WTC11 (cell line): ENCODE measurements around the gene PITPNM3. TPM values are rescaled to one million over a fixed set of nuclear protein-coding genes. Genes with fewer than 3 reads are reported as not detected.

Source experiments
- ATAC-seq: fragments of 200-7000 bp; cut with Tn5 transposase; 2 replicates; pipeline ENCODE4 v1.10.0; 2021; ENCODE audit warnings: mild to moderate bottlenecking, moderate library complexity
- CTCF ChIA-PET: fragments of 300-600 bp; sonication (Branson Sonifier 250); formaldehyde crosslinking; loops from one replicate; lab custom pipeline; 2021; ENCODE audit warnings: antibody characterized with exemption; lab: Charles Lee
- POLR2A ChIA-PET: fragments of 350-600 bp; sonication (Branson Sonifier 250); formaldehyde crosslinking; loops from one replicate; lab custom pipeline; 2021; ENCODE audit warnings: antibody characterized with exemption; lab: Charles Lee
- DNase-seq: peaks from one replicate; pipeline ENCODE4 v3.0.0; 2021; ENCODE audit warnings: low spot score
- H3K27ac Mint-ChIP-seq: 2 replicates; pipeline ENCODE4 v1.8.0; 2021; ENCODE audit warnings: mixed read lengths
- H3K27me3 Mint-ChIP-seq: 2 replicates; pipeline ENCODE4 v1.8.0; 2021; ENCODE audit warnings: low read depth, mild to moderate bottlenecking, moderate library complexity, mixed read lengths
- H3K36me3 Mint-ChIP-seq: 2 replicates; pipeline ENCODE4 v1.8.0; 2021; ENCODE audit warnings: mixed read lengths
- H3K4me1 Mint-ChIP-seq: 2 replicates; pipeline ENCODE4 v1.8.0; 2022; ENCODE audit warnings: mixed read lengths
- H3K4me3 Mint-ChIP-seq: 2 replicates; pipeline ENCODE4 v1.8.0; 2021; ENCODE audit warnings: mild to moderate bottlenecking, moderate library complexity, mixed read lengths
- H3K9me3 Mint-ChIP-seq: 2 replicates; pipeline ENCODE4 v1.8.0; 2021; ENCODE audit warnings: mixed read lengths
- ATF1 ChIP-seq: sonication (generic); formaldehyde crosslinking; IDR thresholded peaks from 2 replicates; pipeline ENCODE4 v1.8.1; 2023; ENCODE audit warnings: mild to moderate bottlenecking, moderate library complexity, missing genetic modification reagents
- ELF4 ChIP-seq: sonication (generic); formaldehyde crosslinking; IDR thresholded peaks from 2 replicates; pipeline ENCODE4 v1.8.1; 2022; ENCODE audit warnings: low read depth, mild to moderate bottlenecking, moderate library complexity, missing genetic modification reagents
- GRHL2 ChIP-seq: fragments of 250-450 bp; sonication (Bioruptor Pico); IDR thresholded peaks from 2 replicates; pipeline ENCODE4 v1.8.0; 2022; ENCODE audit warnings: mild to moderate bottlenecking, moderate library complexity; ENCODE audit not compliant: insufficient replicate concordance, severe bottlenecking
- HMGA2 ChIP-seq: fragments of 250-450 bp; sonication (Bioruptor Pico); IDR thresholded peaks from 2 replicates; pipeline ENCODE4 v1.4.0; 2021; ENCODE audit warnings: mild to moderate bottlenecking, moderate library complexity
- IRF2 ChIP-seq: sonication (generic); formaldehyde crosslinking; IDR thresholded peaks from 2 replicates; pipeline ENCODE4 v1.8.0; 2022; ENCODE audit warnings: low read depth, missing genetic modification reagents, borderline replicate concordance
- JUN ChIP-seq: sonication (generic); formaldehyde crosslinking; IDR thresholded peaks from 2 replicates; pipeline ENCODE4 v1.8.0; 2023; ENCODE audit warnings: mild to moderate bottlenecking, missing genetic modification reagents
- MYBL2 ChIP-seq: sonication (generic); formaldehyde crosslinking; IDR thresholded peaks from 2 replicates; pipeline ENCODE4 v1.8.1; 2023; ENCODE audit warnings: mild to moderate bottlenecking, moderate library complexity, missing genetic modification reagents
- NFE2L1 ChIP-seq: sonication (generic); formaldehyde crosslinking; IDR thresholded peaks from 2 replicates; pipeline ENCODE4 v1.8.1; 2023; ENCODE audit warnings: missing genetic modification reagents
- NFYB ChIP-seq: sonication (generic); formaldehyde crosslinking; conservative IDR thresholded peaks from 2 replicates; pipeline ENCODE4 v1.8.0; 2022; ENCODE audit warnings: low read depth, missing genetic modification reagents
- NR1H2 ChIP-seq: sonication (generic); formaldehyde crosslinking; IDR thresholded peaks from 2 replicates; pipeline ENCODE4 v1.9.0; 2021; ENCODE audit warnings: mild to moderate bottlenecking, moderate library complexity, missing genetic modification reagents
- PRRX2 ChIP-seq: fragments of 250-450 bp; sonication (Bioruptor Pico); IDR thresholded peaks from 2 replicates; pipeline ENCODE4 v1.8.0; 2021; ENCODE audit warnings: mild to moderate bottlenecking
- RELA ChIP-seq: sonication (generic); formaldehyde crosslinking; IDR thresholded peaks from 2 replicates; pipeline ENCODE4 v1.8.1; 2022; ENCODE audit warnings: missing genetic modification reagents, mild to moderate bottlenecking, borderline replicate concordance
- RORB ChIP-seq: fragments of 250-450 bp; sonication (Bioruptor Pico); IDR thresholded peaks from 2 replicates; pipeline ENCODE4 v1.9.0; 2021; ENCODE audit warnings: mild to moderate bottlenecking
- total RNA-seq: library from RNA; stranded (reverse); gene quantifications from 3 replicates; pipeline ENCODE4 v1.2.3, GENCODE V29; 2021
- TF ChIP-seq, protein P1 (sequence below): fragments of 250-450 bp; sonication (Bioruptor Pico); IDR thresholded peaks from 2 replicates; pipeline ENCODE4 v2.1.2; 2022; ENCODE audit warnings: mild to moderate bottlenecking, moderate library complexity
- TF ChIP-seq, protein P2 (sequence below): sonication (generic); formaldehyde crosslinking; IDR thresholded peaks from 2 replicates; pipeline ENCODE4 v1.8.1; 2022; ENCODE audit warnings: low read depth, missing genetic modification reagents, borderline replicate concordance
- TF ChIP-seq, protein P3 (sequence below): sonication (generic); formaldehyde crosslinking; IDR thresholded peaks from 2 replicates; pipeline ENCODE4 v1.8.1; 2023; ENCODE audit warnings: mild to moderate bottlenecking, missing genetic modification reagents
- TF ChIP-seq, protein P4 (sequence below): sonication (generic); formaldehyde crosslinking; conservative IDR thresholded peaks from 2 replicates; pipeline ENCODE4 v1.8.1; 2023; ENCODE audit warnings: mild to moderate bottlenecking, low read depth, missing genetic modification reagents, moderate library complexity
- TF ChIP-seq, protein P5 (sequence below): sonication (generic); formaldehyde crosslinking; IDR thresholded peaks from 2 replicates; pipeline ENCODE4 v1.8.1; 2023; ENCODE audit warnings: mild to moderate bottlenecking, missing genetic modification reagents
- TF ChIP-seq, protein P6 (sequence below): sonication (generic); formaldehyde crosslinking; IDR thresholded peaks from 2 replicates; pipeline ENCODE4 v1.8.0; 2022; ENCODE audit warnings: mild to moderate bottlenecking, missing genetic modification reagents
- TF ChIP-seq, protein P7 (sequence below): sonication (generic); formaldehyde crosslinking; IDR thresholded peaks from 2 replicates; pipeline ENCODE4 v1.8.1; 2023; ENCODE audit warnings: mild to moderate bottlenecking, missing genetic modification reagents, moderate library complexity
- TF ChIP-seq, protein P8 (sequence below): fragments of 250-450 bp; sonication (Bioruptor Pico); IDR thresholded peaks from 2 replicates; pipeline ENCODE4 v1.9.0; 2021; ENCODE audit warnings: mild to moderate bottlenecking

PITPNM3 gene
- total RNA-seq, 1 experiment from 2014 or later: 2.8 TPM

DNA sequence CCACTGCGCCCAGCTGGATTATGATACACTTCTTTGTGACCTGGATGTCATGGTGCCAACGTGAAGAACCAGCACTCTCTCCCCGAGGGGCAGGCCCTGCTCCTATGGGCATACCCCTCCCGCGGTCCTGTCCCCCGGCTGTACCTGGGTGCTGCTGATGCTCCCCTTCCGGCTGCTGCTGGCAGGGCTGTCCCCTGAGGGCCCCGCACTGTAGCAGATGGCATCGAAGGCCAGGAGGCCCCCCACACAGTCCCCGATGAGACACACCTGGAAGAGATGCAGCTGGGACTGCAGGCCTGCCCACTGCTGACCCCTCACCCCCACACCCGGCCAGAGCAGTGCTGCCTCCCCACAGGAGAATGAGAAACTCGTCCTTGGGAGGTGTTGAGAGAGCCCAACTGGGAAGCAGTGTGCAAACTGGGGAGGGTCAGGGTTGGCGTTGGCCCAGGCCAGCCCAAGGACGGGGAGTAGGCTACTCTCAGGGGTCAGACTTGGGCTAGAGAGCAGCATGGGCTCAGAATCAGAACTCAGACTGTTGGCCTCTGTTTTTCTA lies 78.4 kb downstream of the PITPNM3 start (continued):
- TF ChIP-seq RELA (CRISPR knock-in tag) (no peak), ATF1 (CRISPR knock-in tag) (no peak), IRF2 (no peak), ELF4 (CRISPR knock-in tag) (no peak), RORB (CRISPR knock-in tag) (no peak), HMGA2 (CRISPR knock-in tag) (no peak)
- TF ChIP-seq, protein P1, sequence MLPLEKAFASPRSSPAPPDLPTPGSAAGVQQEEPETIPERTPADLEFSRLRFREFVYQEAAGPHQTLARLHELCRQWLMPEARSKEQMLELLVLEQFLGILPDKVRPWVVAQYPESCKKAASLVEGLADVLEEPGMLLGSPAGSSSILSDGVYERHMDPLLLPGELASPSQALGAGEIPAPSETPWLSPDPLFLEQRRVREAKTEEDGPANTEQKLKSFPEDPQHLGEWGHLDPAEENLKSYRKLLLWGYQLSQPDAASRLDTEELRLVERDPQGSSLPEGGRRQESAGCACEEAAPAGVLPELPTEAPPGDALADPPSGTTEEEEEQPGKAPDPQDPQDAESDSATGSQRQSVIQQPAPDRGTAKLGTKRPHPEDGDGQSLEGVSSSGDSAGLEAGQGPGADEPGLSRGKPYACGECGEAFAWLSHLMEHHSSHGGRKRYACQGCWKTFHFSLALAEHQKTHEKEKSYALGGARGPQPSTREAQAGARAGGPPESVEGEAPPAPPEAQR (CRISPR knock-in tag): no peak
- TF ChIP-seq, all 79 proteins: peak for 0

DNA sequence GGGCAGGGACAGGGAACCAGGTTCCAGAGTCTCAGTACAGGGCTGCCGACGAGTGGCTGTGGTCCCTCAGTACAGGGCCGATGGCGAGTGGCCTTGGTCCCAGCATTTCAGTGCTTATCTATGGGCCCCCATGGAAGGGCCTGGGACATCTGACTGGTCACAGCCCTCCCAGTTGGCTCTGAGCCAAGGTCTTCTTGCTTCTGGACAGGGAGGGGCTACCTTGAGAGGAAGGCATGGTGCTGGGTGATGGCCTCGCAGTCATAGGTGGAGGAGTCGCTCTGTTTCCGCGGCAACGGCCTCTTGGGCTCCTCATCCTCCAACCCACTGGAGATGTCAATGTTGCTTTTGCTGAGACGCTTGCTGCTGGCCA lies 79.6 kb downstream of the PITPNM3 start:
- ATAC-seq (no peak), DNase-seq (no peak)
- no peaks in the 10 kb centered on the region for H3K27me3 Mint-ChIP-seq
- peaks cover 22% of the 10 kb centered on the region for H3K4me1 Mint-ChIP-seq
- CTCF ChIA-PET: interaction anchor here (1.4 kb wide), 1 partner anchor 10 kb away, joined by 5 read pairs; no protein-coding TSS in a partner anchor
- TF ChIP-seq MYBL2 (no peak), NFE2L1 (CRISPR knock-in tag) (no peak), JUN (CRISPR knock-in tag) (no peak), PRRX2 (CRISPR knock-in tag) (no peak), HMGA2 (CRISPR knock-in tag) (no peak), NR1H2 (no peak), NFYB (CRISPR knock-in tag) (no peak), GRHL2 (no peak)
- TF ChIP-seq, protein P2, sequence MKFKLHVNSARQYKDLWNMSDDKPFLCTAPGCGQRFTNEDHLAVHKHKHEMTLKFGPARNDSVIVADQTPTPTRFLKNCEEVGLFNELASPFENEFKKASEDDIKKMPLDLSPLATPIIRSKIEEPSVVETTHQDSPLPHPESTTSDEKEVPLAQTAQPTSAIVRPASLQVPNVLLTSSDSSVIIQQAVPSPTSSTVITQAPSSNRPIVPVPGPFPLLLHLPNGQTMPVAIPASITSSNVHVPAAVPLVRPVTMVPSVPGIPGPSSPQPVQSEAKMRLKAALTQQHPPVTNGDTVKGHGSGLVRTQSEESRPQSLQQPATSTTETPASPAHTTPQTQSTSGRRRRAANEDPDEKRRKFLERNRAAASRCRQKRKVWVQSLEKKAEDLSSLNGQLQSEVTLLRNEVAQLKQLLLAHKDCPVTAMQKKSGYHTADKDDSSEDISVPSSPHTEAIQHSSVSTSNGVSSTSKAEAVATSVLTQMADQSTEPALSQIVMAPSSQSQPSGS (CRISPR knock-in tag): no peak
- TF ChIP-seq, protein P3, sequence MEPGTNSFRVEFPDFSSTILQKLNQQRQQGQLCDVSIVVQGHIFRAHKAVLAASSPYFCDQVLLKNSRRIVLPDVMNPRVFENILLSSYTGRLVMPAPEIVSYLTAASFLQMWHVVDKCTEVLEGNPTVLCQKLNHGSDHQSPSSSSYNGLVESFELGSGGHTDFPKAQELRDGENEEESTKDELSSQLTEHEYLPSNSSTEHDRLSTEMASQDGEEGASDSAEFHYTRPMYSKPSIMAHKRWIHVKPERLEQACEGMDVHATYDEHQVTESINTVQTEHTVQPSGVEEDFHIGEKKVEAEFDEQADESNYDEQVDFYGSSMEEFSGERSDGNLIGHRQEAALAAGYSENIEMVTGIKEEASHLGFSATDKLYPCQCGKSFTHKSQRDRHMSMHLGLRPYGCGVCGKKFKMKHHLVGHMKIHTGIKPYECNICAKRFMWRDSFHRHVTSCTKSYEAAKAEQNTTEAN: no peak
- TF ChIP-seq, protein P4, sequence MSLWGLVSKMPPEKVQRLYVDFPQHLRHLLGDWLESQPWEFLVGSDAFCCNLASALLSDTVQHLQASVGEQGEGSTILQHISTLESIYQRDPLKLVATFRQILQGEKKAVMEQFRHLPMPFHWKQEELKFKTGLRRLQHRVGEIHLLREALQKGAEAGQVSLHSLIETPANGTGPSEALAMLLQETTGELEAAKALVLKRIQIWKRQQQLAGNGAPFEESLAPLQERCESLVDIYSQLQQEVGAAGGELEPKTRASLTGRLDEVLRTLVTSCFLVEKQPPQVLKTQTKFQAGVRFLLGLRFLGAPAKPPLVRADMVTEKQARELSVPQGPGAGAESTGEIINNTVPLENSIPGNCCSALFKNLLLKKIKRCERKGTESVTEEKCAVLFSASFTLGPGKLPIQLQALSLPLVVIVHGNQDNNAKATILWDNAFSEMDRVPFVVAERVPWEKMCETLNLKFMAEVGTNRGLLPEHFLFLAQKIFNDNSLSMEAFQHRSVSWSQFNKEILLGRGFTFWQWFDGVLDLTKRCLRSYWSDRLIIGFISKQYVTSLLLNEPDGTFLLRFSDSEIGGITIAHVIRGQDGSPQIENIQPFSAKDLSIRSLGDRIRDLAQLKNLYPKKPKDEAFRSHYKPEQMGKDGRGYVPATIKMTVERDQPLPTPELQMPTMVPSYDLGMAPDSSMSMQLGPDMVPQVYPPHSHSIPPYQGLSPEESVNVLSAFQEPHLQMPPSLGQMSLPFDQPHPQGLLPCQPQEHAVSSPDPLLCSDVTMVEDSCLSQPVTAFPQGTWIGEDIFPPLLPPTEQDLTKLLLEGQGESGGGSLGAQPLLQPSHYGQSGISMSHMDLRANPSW (CRISPR knock-in tag): no peak
- TF ChIP-seq, protein P5, sequence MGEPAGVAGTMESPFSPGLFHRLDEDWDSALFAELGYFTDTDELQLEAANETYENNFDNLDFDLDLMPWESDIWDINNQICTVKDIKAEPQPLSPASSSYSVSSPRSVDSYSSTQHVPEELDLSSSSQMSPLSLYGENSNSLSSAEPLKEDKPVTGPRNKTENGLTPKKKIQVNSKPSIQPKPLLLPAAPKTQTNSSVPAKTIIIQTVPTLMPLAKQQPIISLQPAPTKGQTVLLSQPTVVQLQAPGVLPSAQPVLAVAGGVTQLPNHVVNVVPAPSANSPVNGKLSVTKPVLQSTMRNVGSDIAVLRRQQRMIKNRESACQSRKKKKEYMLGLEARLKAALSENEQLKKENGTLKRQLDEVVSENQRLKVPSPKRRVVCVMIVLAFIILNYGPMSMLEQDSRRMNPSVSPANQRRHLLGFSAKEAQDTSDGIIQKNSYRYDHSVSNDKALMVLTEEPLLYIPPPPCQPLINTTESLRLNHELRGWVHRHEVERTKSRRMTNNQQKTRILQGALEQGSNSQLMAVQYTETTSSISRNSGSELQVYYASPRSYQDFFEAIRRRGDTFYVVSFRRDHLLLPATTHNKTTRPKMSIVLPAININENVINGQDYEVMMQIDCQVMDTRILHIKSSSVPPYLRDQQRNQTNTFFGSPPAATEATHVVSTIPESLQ (CRISPR knock-in tag): no peak
- TF ChIP-seq, protein P6, sequence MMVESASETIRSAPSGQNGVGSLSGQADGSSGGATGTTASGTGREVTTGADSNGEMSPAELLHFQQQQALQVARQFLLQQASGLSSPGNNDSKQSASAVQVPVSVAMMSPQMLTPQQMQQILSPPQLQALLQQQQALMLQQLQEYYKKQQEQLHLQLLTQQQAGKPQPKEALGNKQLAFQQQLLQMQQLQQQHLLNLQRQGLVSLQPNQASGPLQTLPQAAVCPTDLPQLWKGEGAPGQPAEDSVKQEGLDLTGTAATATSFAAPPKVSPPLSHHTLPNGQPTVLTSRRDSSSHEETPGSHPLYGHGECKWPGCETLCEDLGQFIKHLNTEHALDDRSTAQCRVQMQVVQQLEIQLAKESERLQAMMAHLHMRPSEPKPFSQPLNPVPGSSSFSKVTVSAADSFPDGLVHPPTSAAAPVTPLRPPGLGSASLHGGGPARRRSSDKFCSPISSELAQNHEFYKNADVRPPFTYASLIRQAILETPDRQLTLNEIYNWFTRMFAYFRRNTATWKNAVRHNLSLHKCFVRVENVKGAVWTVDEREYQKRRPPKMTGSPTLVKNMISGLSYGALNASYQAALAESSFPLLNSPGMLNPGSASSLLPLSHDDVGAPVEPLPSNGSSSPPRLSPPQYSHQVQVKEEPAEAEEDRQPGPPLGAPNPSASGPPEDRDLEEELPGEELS (CRISPR knock-in tag): no peak
- TF ChIP-seq, protein P7, sequence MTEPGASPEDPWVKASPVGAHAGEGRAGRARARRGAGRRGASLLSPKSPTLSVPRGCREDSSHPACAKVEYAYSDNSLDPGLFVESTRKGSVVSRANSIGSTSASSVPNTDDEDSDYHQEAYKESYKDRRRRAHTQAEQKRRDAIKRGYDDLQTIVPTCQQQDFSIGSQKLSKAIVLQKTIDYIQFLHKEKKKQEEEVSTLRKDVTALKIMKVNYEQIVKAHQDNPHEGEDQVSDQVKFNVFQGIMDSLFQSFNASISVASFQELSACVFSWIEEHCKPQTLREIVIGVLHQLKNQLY: no peak
- TF ChIP-seq, protein P8, sequence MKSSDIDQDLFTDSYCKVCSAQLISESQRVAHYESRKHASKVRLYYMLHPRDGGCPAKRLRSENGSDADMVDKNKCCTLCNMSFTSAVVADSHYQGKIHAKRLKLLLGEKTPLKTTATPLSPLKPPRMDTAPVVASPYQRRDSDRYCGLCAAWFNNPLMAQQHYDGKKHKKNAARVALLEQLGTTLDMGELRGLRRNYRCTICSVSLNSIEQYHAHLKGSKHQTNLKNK (CRISPR knock-in tag): no peak
- no peak overlapping the region for H3K27ac Mint-ChIP-seq
- POLR2A ChIA-PET: no interaction called here
- H3K36me3 Mint-ChIP-seq: no peaks in the 10 kb centered on the region
- no peaks in the 10 kb centered on the region for H3K9me3 Mint-ChIP-seq
- H3K4me3 Mint-ChIP-seq: no peak overlapping the region
